ENCODE results near the gene SH3RF3. TPM values are rescaled to one million over a fixed set of nuclear protein-coding genes. Genes with fewer than 3 reads are reported as not detected.
"Not testable (repeated sequence)": the region's sequence is repeated elsewhere in the genome, so short reads cannot be mapped to it uniquely, and the experiment has no call there.

SH3RF3 gene
- total RNA-seq, 2 donors from 2014 or later: 8.0 to 8.8 TPM

DNA sequence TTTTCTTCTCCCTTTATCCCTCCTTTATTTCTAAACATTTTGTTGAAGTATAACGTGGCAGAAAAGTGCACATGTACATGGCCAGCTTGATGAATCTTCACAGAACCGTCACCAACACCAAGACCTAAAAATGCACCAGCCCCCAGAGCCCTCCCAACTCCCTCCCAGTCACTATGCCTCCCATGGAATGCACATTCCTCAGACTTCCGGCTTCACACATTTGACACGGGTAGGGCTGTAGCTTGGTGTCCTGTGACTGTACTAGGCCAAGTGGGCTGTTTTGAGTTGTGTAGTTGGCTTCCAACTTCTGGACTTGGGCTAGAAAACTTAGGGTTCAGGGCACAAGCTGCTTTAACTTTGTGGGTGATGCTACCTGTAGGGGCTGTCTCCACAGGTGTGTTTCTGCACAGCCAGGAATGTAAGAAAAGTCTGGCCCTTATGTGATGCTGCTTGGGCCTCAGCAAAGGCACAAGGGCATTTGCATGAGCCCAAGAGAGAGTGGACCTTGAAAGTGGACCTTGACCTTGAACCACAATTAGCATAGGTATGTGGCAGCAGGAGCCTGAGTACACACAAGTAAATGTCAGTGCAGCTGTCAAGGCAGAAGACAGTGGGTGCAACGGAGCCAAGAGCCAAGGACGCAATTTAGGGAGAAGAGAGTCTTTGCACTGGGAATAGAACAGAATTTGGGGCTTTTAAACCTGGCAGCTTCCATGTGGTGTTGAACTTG is 406.4 kb downstream of the SH3RF3 start:
- no peaks in the 10 kb centered on the region for H3K36me3 ChIP-seq
- TF ChIP-seq, protein P1, sequence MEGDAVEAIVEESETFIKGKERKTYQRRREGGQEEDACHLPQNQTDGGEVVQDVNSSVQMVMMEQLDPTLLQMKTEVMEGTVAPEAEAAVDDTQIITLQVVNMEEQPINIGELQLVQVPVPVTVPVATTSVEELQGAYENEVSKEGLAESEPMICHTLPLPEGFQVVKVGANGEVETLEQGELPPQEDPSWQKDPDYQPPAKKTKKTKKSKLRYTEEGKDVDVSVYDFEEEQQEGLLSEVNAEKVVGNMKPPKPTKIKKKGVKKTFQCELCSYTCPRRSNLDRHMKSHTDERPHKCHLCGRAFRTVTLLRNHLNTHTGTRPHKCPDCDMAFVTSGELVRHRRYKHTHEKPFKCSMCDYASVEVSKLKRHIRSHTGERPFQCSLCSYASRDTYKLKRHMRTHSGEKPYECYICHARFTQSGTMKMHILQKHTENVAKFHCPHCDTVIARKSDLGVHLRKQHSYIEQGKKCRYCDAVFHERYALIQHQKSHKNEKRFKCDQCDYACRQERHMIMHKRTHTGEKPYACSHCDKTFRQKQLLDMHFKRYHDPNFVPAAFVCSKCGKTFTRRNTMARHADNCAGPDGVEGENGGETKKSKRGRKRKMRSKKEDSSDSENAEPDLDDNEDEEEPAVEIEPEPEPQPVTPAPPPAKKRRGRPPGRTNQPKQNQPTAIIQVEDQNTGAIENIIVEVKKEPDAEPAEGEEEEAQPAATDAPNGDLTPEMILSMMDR (IDR thresholded peaks at IDR 0.05): no peak
- DNase-seq (ENCODE audit: low spot score): peak; percentile 50
- H3K9me3 ChIP-seq: no peaks in the 10 kb centered on the region
- no peaks in the 10 kb centered on the region for H3K27me3 ChIP-seq
- H3K4me3 ChIP-seq: no peak overlapping the region
- no peak overlapping the region for H3K27ac ChIP-seq
- no peaks in the 10 kb centered on the region for H3K4me1 ChIP-seq

DNA sequence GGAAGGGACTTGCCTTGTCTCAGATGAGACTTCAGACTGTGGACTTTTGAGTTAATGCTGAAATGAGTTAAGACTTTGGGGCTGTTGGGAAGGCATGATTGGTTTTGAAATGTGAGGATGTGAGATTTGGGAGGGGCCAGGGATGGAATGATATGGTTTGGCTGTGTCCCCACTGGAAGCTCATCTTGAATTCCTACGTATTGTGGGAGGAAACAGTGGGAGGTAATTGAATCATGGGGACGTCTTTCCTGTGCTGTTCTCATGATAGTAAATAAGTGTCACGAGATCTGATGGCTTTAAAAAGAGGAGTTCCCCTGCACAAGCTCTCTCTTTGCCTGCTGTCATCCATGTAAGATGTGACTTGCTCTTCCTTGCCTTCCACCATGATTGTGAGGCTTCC is 407.6 kb downstream of the SH3RF3 start:
- not testable (repeated sequence) for H3K9me3 ChIP-seq, H3K27ac ChIP-seq, H3K27me3 ChIP-seq, H3K4me3 ChIP-seq, H3K36me3 ChIP-seq, H3K4me1 ChIP-seq
- peak; percentile 7 for DNase-seq (ENCODE audit: low spot score)

DNA sequence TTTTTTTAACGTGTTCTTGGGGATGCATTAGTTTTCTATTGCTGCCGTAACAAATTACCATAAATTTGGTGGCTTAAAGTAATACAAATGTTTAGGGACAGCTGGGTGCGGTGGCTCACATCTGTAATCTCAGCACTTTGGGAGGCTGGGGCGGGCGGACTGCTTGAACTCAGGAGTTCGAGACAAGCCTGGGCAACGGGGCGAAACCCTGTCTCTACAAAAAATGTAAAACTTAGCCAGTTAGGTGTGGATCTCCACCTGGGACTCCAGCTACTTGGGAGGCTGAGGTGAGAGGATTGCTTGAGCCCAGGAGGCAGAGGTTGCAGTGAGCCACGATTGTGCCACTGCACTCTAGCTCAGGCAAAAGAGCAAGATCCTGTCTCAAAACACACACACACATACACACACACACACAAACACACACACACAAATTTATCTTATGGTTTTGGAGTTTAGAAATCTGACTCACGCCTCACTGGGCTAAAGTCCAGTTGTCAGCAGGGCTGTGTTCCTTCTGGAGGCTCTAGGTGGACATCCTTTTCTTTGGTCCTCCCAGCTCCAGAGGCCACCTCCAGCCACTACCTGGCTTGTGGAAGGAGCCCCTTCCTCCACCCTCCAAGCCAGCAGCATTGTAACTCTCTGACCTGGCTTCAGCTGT is 408.7 kb downstream of the SH3RF3 start:
- no peaks in the 10 kb centered on the region for H3K4me1 ChIP-seq
- H3K27me3 ChIP-seq: no peaks in the 10 kb centered on the region
- no peak overlapping the region for H3K27ac ChIP-seq
- TF ChIP-seq, protein P1 (IDR thresholded peaks at IDR 0.05): no peak
- no peak overlapping the region for H3K4me3 ChIP-seq
- peak; percentile 49 for DNase-seq (ENCODE audit: low spot score)
- no peaks in the 10 kb centered on the region for H3K36me3 ChIP-seq
- no peaks in the 10 kb centered on the region for H3K9me3 ChIP-seq

DNA sequence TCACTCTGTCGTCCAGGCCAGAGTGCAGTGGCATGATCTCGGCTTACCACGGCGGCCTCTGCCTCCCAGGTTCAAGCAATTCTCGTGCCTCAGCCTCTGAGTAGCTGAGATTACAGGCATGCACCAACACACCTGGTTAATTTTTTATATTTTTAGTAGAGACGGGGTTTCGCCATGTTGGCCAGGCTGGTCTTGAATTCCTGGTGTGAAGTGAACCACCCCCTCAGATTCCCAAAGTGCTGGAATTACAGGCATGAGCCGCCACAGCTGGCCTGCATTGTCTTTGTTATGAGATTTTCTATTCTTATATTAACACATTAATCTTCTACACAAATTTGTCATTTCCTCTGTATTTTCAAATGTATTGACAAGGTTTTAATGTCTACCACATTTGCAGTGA is 409.5 kb downstream of the SH3RF3 start:
- TF ChIP-seq, protein P1 (IDR thresholded peaks at IDR 0.05): no peak
- no peak for DNase-seq (ENCODE audit: low spot score)
- Histone ChIP-seq H3K4me1 (no peaks in the 10 kb centered on the region), H3K9me3 (no peaks in the 10 kb centered on the region), H3K27ac (no peak overlapping the region), H3K4me3 (no peak overlapping the region), H3K27me3 (no peaks in the 10 kb centered on the region), H3K36me3 (no peaks in the 10 kb centered on the region)

DNA sequence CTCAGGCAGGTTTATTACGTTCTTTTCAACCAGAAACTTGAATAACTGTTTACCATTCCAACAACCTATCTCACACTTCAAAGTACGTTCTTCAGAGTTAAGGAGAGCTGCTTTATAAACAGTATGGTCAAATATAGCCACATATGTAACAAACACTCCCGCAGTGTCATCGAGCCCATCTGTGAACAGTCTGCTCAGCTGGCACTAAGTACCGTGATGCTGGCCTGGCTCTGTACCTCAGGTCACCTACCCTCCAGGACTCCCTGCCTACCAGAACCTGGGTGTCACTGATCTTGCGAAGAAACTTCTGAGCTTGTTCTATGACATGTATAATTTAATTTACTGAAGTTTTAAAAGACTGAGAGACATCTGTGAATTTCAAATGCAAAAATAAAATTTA is 413.4 kb downstream of the SH3RF3 start:
- no peak overlapping the region for H3K4me3 ChIP-seq
- no peak overlapping the region for H3K27ac ChIP-seq
- H3K4me1 ChIP-seq: no peaks in the 10 kb centered on the region
- TF ChIP-seq, protein P1 (IDR thresholded peaks at IDR 0.05): no peak
- H3K9me3 ChIP-seq: no peaks in the 10 kb centered on the region
- H3K36me3 ChIP-seq: no peaks in the 10 kb centered on the region
- no peaks in the 10 kb centered on the region for H3K27me3 ChIP-seq
- DNase-seq (ENCODE audit: low spot score): no peak

DNA sequence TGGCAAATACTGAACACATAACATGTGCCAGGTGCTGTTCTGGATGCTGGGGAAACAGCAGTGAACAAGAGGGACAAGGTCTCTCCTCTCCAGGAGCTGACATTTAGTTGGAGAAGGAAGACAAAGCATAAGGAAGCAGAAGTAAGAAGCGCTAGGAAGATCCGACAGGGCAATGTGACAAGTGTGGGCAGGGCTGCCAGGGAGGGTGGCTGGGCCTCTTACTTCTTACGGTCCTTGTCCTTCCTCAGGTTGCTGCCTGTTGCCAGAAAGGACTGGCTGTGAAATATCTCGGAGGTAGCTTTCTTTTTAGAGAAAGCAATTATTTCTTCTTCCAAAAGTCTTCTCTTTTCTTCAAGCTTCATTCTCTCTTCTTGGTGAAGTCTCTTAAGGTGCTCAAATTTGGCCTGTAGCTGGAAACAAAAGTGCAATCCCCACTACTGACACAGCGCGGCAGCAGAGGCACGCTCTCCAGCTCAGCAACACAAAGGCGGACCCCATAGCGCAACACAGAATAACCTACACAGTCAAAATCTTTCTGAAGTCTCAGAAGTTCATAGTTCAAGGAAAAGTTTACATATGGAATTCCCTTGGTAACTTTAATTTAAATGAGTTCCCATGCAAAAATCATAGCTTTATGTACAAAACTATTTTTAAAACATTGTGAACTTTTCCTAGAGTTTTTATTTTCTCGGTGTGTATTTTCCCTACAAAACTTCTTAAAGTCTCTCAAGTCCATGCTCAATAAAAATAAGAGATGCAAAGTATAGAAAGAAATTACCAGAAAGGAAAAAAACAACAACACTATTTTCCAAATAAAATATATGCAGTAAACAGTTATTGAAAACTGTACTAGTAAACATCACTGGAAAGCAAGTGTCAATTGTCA is 417.1 kb downstream of the SH3RF3 start:
- no peaks in the 10 kb centered on the region for H3K36me3 ChIP-seq
- no peak overlapping the region for H3K4me3 ChIP-seq
- H3K9me3 ChIP-seq: no peaks in the 10 kb centered on the region
- H3K27ac ChIP-seq: no peak overlapping the region
- TF ChIP-seq, protein P1 (IDR thresholded peaks at IDR 0.05): peak; percentile 89 to 93
- no peaks in the 10 kb centered on the region for H3K4me1 ChIP-seq
- peak; percentile 70 for DNase-seq (ENCODE audit: low spot score)
- H3K27me3 ChIP-seq: no peaks in the 10 kb centered on the region
